GM13976 (cell line): Measurements from ENCODE around the gene ZNF154.

ENCODE experiments used
- DNase-seq: peaks from one replicate; pipeline ENCODE4 v3.0.0; 2012; ENCODE audit warnings: low spot score
- in situ Hi-C: fragments of 300-500 bp; cut with MboI; formaldehyde crosslinking; loops from one replicate; pipeline ENCODE4 v1.12.0; 2022; ENCODE audit warnings: low sequenced_read_pairs, mixed read lengths, inconsistent platforms; ENCODE audit not compliant: unreplicated experiment
- TF ChIP-seq, protein P1 (sequence below): IDR thresholded peaks from 2 replicates; pipeline ENCODE4 v1.5.1; 2012; ENCODE audit warnings: borderline replicate concordance, mild to moderate bottlenecking; ENCODE audit not compliant: insufficient read depth; ENCODE audit errors: extremely low read depth, missing control alignments, control extremely low read depth

The ZNF154 gene

DNA sequence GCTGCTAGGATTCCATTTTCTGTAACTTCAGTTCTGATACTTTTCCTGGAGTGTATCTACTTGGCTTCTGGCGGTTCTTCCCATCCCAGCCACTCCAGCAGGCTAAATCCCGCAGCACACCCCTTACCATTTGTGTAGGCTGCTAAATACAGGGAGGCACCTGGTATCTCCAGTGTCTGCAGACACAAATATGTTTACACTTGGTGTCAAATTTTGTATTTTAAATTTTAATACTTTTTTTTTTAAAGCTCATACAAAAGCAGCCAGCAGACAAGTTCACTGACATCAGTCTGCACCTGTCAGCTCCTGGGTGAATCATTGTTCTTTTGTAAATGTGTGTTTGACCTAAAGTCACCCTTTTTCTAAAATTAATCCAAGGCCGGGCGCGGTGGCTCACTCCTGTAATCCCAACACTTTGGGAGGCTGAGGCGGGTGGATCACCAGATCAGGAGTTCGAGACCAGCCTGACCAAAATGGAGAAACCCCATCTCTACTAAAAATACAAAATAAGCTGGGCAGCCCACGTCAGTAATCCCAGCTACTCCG is 43.7 kb downstream of the ZNF154 start:
- no peak for DNase-seq
- TF ChIP-seq, protein P1, sequence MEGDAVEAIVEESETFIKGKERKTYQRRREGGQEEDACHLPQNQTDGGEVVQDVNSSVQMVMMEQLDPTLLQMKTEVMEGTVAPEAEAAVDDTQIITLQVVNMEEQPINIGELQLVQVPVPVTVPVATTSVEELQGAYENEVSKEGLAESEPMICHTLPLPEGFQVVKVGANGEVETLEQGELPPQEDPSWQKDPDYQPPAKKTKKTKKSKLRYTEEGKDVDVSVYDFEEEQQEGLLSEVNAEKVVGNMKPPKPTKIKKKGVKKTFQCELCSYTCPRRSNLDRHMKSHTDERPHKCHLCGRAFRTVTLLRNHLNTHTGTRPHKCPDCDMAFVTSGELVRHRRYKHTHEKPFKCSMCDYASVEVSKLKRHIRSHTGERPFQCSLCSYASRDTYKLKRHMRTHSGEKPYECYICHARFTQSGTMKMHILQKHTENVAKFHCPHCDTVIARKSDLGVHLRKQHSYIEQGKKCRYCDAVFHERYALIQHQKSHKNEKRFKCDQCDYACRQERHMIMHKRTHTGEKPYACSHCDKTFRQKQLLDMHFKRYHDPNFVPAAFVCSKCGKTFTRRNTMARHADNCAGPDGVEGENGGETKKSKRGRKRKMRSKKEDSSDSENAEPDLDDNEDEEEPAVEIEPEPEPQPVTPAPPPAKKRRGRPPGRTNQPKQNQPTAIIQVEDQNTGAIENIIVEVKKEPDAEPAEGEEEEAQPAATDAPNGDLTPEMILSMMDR, result no peak
- in situ Hi-C loops, result no loop called here

DNA sequence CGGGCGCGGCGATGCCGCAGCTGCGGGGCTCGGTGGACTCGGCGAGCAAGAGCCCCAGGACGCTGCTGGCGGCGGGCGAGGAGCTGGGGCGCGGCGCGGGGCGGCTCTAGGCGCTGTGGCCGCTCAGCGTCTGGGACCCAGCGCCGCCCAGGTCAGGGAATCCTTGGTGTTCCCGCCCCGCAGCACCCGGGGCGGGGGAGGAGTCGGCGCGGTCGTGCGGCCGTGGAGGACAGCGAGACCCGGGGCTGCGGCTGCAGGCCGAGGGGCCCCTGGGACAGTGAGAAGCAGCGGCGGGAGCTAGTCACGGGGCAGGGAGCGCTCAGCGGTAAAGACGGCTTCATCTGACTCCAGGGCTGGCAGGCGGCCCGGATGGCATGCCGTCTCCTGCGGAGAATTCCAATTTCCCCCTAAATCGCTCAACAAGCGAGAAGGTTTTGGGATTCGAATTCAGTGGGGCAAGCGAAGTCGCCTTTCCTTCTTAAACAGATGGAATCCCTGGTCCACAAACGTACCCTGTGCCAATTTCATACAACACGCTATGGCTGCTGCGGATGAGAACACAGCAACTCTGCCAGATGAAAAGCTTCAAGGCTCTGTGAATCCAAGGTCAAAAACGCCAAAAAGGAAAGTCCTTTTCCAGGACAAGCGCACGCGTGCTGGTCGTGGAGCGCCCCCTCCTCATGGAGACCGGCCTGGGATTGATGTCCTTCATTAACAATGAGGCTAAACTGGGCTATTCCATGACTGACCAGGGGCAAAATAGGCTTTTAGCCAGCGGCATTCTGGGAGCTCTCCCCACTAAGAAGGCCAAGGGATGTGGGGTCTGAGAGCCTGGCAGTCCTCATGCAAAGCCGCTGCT is 44.5 kb downstream of the ZNF154 start:
- DNase-seq, result peak; percentile 50
- TF ChIP-seq, protein P1, result no peak
- in situ Hi-C loops, result no loop called here

DNA sequence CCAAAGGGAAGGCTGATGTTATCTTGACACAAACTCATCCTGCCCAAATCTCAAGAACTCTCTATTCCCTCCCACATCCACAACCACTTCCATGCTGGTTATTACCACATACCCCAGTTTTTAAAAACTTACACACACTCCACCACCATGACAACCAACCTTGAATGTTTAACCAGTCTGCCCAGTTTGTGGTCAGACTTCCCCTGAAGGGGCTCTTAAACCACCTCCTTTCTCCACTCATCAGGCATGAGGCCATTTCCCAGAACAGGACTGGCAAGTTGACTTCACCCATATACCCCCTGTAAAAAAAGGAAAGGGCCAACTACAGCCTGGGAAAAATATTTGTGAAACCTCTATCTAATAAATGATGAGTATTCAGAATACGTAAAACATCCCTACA is 52.7 kb downstream of the ZNF154 start:
- in situ Hi-C loops, result no loop called here
- no peak for DNase-seq
- TF ChIP-seq, protein P1, result no peak

DNA sequence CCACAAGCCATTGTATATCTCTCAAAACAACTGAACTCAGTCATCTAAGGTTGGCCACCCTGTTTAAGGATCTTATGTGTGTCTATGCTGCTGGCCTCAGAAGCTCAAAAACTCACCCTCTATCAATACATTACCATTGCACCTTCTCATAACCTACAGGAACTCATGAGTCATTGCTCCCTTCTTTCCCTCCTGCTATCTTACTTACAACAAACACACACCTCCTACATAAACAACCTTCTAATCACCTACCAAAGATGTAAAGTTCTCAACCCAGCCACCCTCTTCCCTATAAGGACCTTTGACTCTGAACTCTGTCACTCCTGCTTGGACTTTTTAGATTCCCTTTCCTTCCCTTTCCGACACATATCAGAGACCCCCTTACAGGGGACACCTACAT is 53.6 kb downstream of the ZNF154 start:
- TF ChIP-seq, protein P1, result no peak
- DNase-seq, result no peak
- in situ Hi-C loops, result no loop called here

DNA sequence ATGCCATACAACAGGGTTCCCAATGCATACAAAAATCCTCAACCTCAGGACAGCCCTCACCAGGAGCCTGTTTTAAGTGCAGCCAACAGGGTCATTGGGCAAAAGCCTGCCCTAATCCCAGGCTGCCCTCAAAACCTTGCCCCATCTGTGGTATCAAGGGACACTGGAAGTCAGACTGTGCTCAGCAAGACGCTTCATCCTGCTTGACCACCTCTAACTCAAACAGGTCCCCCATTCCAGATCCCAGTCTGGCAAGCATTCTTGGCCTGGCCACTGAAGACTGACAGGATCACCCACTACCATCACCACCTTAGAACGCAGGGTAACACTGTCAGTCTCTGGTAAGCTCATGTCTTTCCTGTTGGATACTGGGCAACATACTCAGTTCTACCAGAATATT is 55.3 kb downstream of the ZNF154 start:
- in situ Hi-C loops, result no loop called here
- TF ChIP-seq, protein P1, result no peak
- no peak for DNase-seq

DNA sequence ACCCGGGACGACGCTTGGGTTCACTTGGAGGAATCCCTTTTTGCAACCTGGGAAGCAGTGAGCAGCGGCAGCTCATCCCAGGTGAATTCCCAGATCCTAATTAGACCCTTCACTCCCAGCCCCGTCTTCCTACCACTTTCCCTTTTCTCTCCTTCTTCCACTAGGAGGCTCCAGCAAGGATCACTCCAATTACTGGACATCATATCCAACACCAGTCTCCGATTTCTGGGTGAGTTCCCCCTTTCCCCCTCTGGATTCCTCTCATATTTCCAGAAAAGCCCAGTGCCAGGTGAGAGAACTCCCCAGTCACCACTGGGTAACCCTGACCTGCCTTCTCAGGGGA is 57.4 kb downstream of the ZNF154 start:
- in situ Hi-C loops, result no loop called here
- TF ChIP-seq, protein P1, result no peak
- DNase-seq, result no peak
